HG03558 (cell line): Measurements from ENCODE around the gene TRAPPC12.

ENCODE experiments used
- ATAC-seq: cut with Tn5 transposase; IDR thresholded peaks from one replicate; pipeline ENCODE4 v1.9.1; 2021; ENCODE audit warnings: moderate number of reproducible peaks; ENCODE audit not compliant: unreplicated experiment; ENCODE audit errors: extremely low read depth

TRAPPC12 gene

GRCh38 chr2:3523551-3524041, 144.1 kb downstream of the TRAPPC12 start:
- no peak for ATAC-seq

GRCh38 chr2:3526871-3527270, 147.4 kb downstream of the TRAPPC12 start:
- ATAC-seq, result no peak

- no peak for ATAC-seq
Observed at GRCh38 chr2:3527886-3528785, 148.6 kb downstream of the TRAPPC12 start.
